IMR-90 (cell line): ENCODE data around the gene NDST3. TPM values are rescaled to one million over a fixed set of nuclear protein-coding genes. Genes with fewer than 3 reads are reported as not detected.

ENCODE experiments used
- ATAC-seq: fragments of 200-7000 bp; cut with Tn5 transposase; 2 replicates; pipeline ENCODE4 v1.9.1; 2020; ENCODE audit warnings: low read depth, mild to moderate bottlenecking, moderate library complexity
- BruUV-seq: library from RNA; stranded (reverse); fragments of 400-500 nt; replicated peaks from 2 replicates; lab custom pipeline; 2021; lab: Mats Ljungman, UMichigan
- CTCF ChIA-PET: fragments of 300-600 bp; formaldehyde crosslinking; extraction: SDS; loops from one replicate; lab custom pipeline; 2021; ENCODE audit warnings: antibody characterized with exemption; lab: Yijun Ruan, JAX
- POLR2A ChIA-PET: fragments of 300-600 bp; sonication (Branson Sonifier 250); formaldehyde crosslinking; loops from one replicate; lab custom pipeline; 2022; ENCODE audit warnings: antibody characterized with exemption; ENCODE audit not compliant: unreplicated experiment; lab: Charles Lee
- DNase-seq: peaks from one replicate; pipeline ENCODE4 v3.0.0; 2013
- H2AFZ ChIP-seq: replicated peaks from 2 replicates; pipeline ENCODE3; 2013; ENCODE audit warnings: low read length, mild to moderate bottlenecking; ENCODE audit not compliant: poor library complexity
- H2AK5ac ChIP-seq: 2 replicates; pipeline ENCODE4 v1.6.1; 2013; ENCODE audit warnings: low read depth, low read length, inconsistent platforms
- H2AK9ac ChIP-seq: replicated peaks from 2 replicates; pipeline ENCODE3; 2013; ENCODE audit warnings: mild to moderate bottlenecking, low read depth, low read length, moderate library complexity; ENCODE audit not compliant: poor library complexity
- H2BK120ac ChIP-seq: 2 replicates; pipeline ENCODE4 v1.6.1; 2013; ENCODE audit warnings: low read depth, low read length, inconsistent platforms
- H2BK15ac ChIP-seq: 3 replicates; pipeline ENCODE4 v1.6.1; 2013; ENCODE audit warnings: low read depth, low read length, inconsistent platforms
- H2BK20ac ChIP-seq: 2 replicates; pipeline ENCODE4 v1.6.1; 2013; ENCODE audit warnings: low read depth, mild to moderate bottlenecking, inconsistent platforms, low read length, moderate library complexity
- H2BK5ac ChIP-seq: 2 replicates; pipeline ENCODE4 v1.6.1; 2013; ENCODE audit warnings: mild to moderate bottlenecking, low read depth, low read length, inconsistent platforms; ENCODE audit not compliant: poor library complexity, severe bottlenecking
- H3K14ac ChIP-seq: replicated peaks from 2 replicates; pipeline ENCODE4 v1.6.1; 2013; ENCODE audit warnings: low read depth, low read length, inconsistent platforms
- H3K18ac ChIP-seq: 2 replicates; pipeline ENCODE4 v1.6.1; 2013; ENCODE audit warnings: low read depth, low read length, control low read depth
- H3K23ac ChIP-seq: 2 replicates; pipeline ENCODE4 v1.6.1; 2013; ENCODE audit warnings: low read depth, low read length, inconsistent platforms
- H3K27ac ChIP-seq: 2 replicates; pipeline ENCODE4 v1.5.1; 2013; ENCODE audit warnings: mild to moderate bottlenecking, control low read depth, low read length; ENCODE audit not compliant: insufficient read depth
- H3K27me3 ChIP-seq: 2 replicates; pipeline ENCODE4 v1.6.1; 2013; ENCODE audit warnings: low read length; ENCODE audit not compliant: control insufficient read depth, insufficient read depth
- H3K36me3 ChIP-seq: 2 replicates; pipeline ENCODE4 v1.6.1; 2013; ENCODE audit warnings: low read length, mixed read lengths; ENCODE audit not compliant: control insufficient read depth, insufficient read depth
- H3K4ac ChIP-seq: 2 replicates; pipeline ENCODE4 v1.6.1; 2013; ENCODE audit warnings: low read depth, low read length, inconsistent platforms
- H3K4me1 ChIP-seq: 2 replicates; pipeline ENCODE4 v1.6.1; 2013; ENCODE audit warnings: low read length, mixed read lengths; ENCODE audit not compliant: control insufficient read depth, insufficient read depth
- H3K4me2 ChIP-seq: 2 replicates; pipeline ENCODE4 v1.6.1; 2013; ENCODE audit warnings: low read depth, mild to moderate bottlenecking, control low read depth, low read length, moderate library complexity
- H3K4me3 ChIP-seq: 2 replicates; pipeline ENCODE4 v1.5.1; 2013; ENCODE audit warnings: low read depth, mild to moderate bottlenecking, control low read depth, low read length, moderate library complexity; ENCODE audit not compliant: insufficient read depth
- H3K56ac ChIP-seq: 2 replicates; pipeline ENCODE4 v1.6.1; 2013; ENCODE audit warnings: low read length, inconsistent platforms; ENCODE audit not compliant: insufficient read depth; ENCODE audit errors: extremely low read depth
- H3K79me1 ChIP-seq, 2 experiments: 2 replicates each; pipeline ENCODE4 v1.6.1; 2013; ENCODE audit warnings: low read length in 2 of 2, inconsistent platforms in 1 of 2, low read depth in 1 of 2
- H3K9ac ChIP-seq: 2 replicates; pipeline ENCODE4 v1.6.1; 2013; ENCODE audit warnings: low read depth, low read length, control low read depth
- H3K9me1 ChIP-seq: 2 replicates; pipeline ENCODE4 v1.6.1; 2013; ENCODE audit warnings: low read length, inconsistent platforms; ENCODE audit not compliant: insufficient read depth
- H3K9me3 ChIP-seq: 2 replicates; pipeline ENCODE4 v1.6.1; 2013; ENCODE audit warnings: low read length; ENCODE audit not compliant: control insufficient read depth, insufficient read depth
- H4K20me1 ChIP-seq: 2 replicates; pipeline ENCODE4 v1.6.1; 2013; ENCODE audit warnings: low read length, inconsistent platforms; ENCODE audit not compliant: insufficient read depth
- H4K5ac ChIP-seq: 2 replicates; pipeline ENCODE4 v1.6.1; 2013; ENCODE audit warnings: mild to moderate bottlenecking, low read depth, low read length, control low read depth
- H4K8ac ChIP-seq, 2 experiments: 2 replicates each; pipeline ENCODE4 v1.6.1; 2013; ENCODE audit warnings: low read depth in 2 of 2, low read length in 2 of 2, control low read depth in 1 of 2, inconsistent platforms in 1 of 2
- H4K91ac ChIP-seq: 2 replicates; pipeline ENCODE4 v1.6.1; 2013; ENCODE audit warnings: low read depth, low read length, inconsistent platforms; ENCODE audit not compliant: insufficient read depth
- BHLHE40 ChIP-seq: fragments of 150-350 bp; IDR thresholded peaks from 2 replicates; pipeline ENCODE4 v1.6.1; 2016; ENCODE audit warnings: mild to moderate bottlenecking, low read depth, low read length
- FOS ChIP-seq: fragments of 150-350 bp; IDR thresholded peaks from 2 replicates; pipeline ENCODE4 v1.6.1; 2016; ENCODE audit warnings: low read depth, low read length
- MAFK ChIP-seq: IDR thresholded peaks from 2 replicates; pipeline ENCODE4 v1.6.1; 2012; ENCODE audit warnings: low read depth, low read length, improper control_type of control experiment
- MAZ ChIP-seq: IDR thresholded peaks from 2 replicates; pipeline ENCODE4 v1.6.1; 2012; ENCODE audit warnings: low read depth, mild to moderate bottlenecking, low read length, improper control_type of control experiment, moderate library complexity, borderline replicate concordance
- MXI1 ChIP-seq: IDR thresholded peaks from 2 replicates; pipeline ENCODE4 v1.6.1; 2012; ENCODE audit warnings: low read depth, mild to moderate bottlenecking, low read length, moderate library complexity, borderline replicate concordance
- NFE2L2 ChIP-seq: fragments of 150-350 bp; IDR thresholded peaks from 2 replicates; pipeline ENCODE4 v1.6.1; 2016; ENCODE audit warnings: low read depth, mild to moderate bottlenecking, low read length
- POLR2A ChIP-seq: IDR thresholded peaks from 2 replicates; pipeline ENCODE4 v1.6.1; 2012; ENCODE audit warnings: mild to moderate bottlenecking, low read depth, low read length
- RAD21 ChIP-seq: IDR thresholded peaks from 2 replicates; pipeline ENCODE4 v1.6.1; 2012; ENCODE audit warnings: low read length, improper control_type of control experiment
- WGBS, 2 experiments: methylation state at CpG; one replicate each; pipeline versions ENCODE4 v1.1.5 to v1.1.7; 2013; ENCODE audit warnings: missing lambda C conversion rate in 2 of 2; ENCODE audit not compliant: insufficient read length in 1 of 2; ENCODE audit errors: extremely low coverage in 2 of 2; 5-methylcytosine and 5-hydroxymethylcytosine counted together
- dilution Hi-C: fragments of 300-500 bp; cut with HindIII; formaldehyde crosslinking; loops from one replicate; pipeline ENCODE4 v1.14.3; 2018; ENCODE audit warnings: low sequenced_read_pairs; ENCODE audit not compliant: unreplicated experiment
- in situ Hi-C: fragments of 300-500 bp; cut with MboI; formaldehyde crosslinking; loops from 3 replicates; pipeline ENCODE4 v1.14.3; 2019; ENCODE audit warnings: low sequenced_read_pairs, inconsistent platforms, mixed read lengths
- intact Hi-C: fragments of 100-400 bp; cut with micrococcal nuclease; formaldehyde crosslinking; loops from 2 replicates; pipeline ENCODE4 v1.10.0; 2022
- polyA plus RNA-seq, 3 experiments: library from polyadenylated mRNA; depleted of rRNA; stranded (reverse); fragments of >200 nt; gene quantifications; 2 replicates each; pipeline ENCODE4 v1.2.3, GENCODE V29; 2012; ENCODE audit warnings: low replicate concordance in 1 of 3
- total RNA-seq: library from RNA; depleted of rRNA; stranded (reverse); fragments of >200 nt; gene quantifications from 2 replicates; pipeline ENCODE4 v1.2.3, GENCODE V29; 2012
- TF ChIP-seq, protein P1 (sequence below): fragments of 150-350 bp; IDR thresholded peaks from 2 replicates; pipeline ENCODE4 v1.6.1; 2017; ENCODE audit warnings: mild to moderate bottlenecking, antibody characterized with exemption, low read length, low read depth
- TF ChIP-seq, protein P2 (sequence below): conservative IDR thresholded peaks from 2 replicates; pipeline ENCODE4 v1.5.1; 2012; ENCODE audit warnings: mild to moderate bottlenecking, low read depth, low read length, improper control_type of control experiment

Gene NDST3
- total and polyA plus RNA-seq, 2 of the 4 experiments (the other 2 are of a cell fraction), result 0.10 to 0.18 TPM

- Histone ChIP-seq H3K79me1 (no peaks in the 10 kb centered on the region), H3K4ac (no peak overlapping the region), H2BK5ac (no peak overlapping the region), H3K27ac (no peak overlapping the region), H2BK20ac (no peak overlapping the region), H2AFZ (no peak overlapping the region), H3K18ac (no peak overlapping the region), H2AK9ac (no peak overlapping the region), H3K9me1 (no peaks in the 10 kb centered on the region), H3K9me3 (no peaks in the 10 kb centered on the region), H3K4me3 (no peak overlapping the region), H3K36me3 (no peaks in the 10 kb centered on the region), H3K14ac (no peak overlapping the region), H2BK15ac (no peak overlapping the region), H3K23ac (no peak overlapping the region), H2AK5ac (no peak overlapping the region), H3K4me1 (no peaks in the 10 kb centered on the region), H4K5ac (no peak overlapping the region), H3K9ac (no peak overlapping the region), H4K8ac (no peak overlapping the region), H3K56ac (no peak overlapping the region), H4K20me1 (no peaks in the 10 kb centered on the region), H2BK120ac (no peak overlapping the region), H3K27me3 (no peaks in the 10 kb centered on the region), H3K4me2 (no peak overlapping the region), H4K91ac (no peak overlapping the region)
- no peak for DNase-seq
- no TSS peak for BruUV-seq
- ChIA-PET POLR2A (no interaction called here), CTCF (no interaction called here)
- in situ Hi-C loops (loop anchor here (25.0 kb wide), 1 partner anchor 897 kb away; no protein-coding TSS in a partner anchor), intact Hi-C loops (no loop called here), dilution Hi-C loops (no loop called here)
- ATAC-seq, result no peak
- TF ChIP-seq BHLHE40 (no peak), MAZ (no peak), NFE2L2 (no peak), POLR2A (no peak), MXI1 (no peak), MAFK (no peak), RAD21 (no peak), FOS (no peak)
- TF ChIP-seq, protein P1, sequence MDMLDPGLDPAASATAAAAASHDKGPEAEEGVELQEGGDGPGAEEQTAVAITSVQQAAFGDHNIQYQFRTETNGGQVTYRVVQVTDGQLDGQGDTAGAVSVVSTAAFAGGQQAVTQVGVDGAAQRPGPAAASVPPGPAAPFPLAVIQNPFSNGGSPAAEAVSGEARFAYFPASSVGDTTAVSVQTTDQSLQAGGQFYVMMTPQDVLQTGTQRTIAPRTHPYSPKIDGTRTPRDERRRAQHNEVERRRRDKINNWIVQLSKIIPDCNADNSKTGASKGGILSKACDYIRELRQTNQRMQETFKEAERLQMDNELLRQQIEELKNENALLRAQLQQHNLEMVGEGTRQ, result no peak
- TF ChIP-seq, protein P2, sequence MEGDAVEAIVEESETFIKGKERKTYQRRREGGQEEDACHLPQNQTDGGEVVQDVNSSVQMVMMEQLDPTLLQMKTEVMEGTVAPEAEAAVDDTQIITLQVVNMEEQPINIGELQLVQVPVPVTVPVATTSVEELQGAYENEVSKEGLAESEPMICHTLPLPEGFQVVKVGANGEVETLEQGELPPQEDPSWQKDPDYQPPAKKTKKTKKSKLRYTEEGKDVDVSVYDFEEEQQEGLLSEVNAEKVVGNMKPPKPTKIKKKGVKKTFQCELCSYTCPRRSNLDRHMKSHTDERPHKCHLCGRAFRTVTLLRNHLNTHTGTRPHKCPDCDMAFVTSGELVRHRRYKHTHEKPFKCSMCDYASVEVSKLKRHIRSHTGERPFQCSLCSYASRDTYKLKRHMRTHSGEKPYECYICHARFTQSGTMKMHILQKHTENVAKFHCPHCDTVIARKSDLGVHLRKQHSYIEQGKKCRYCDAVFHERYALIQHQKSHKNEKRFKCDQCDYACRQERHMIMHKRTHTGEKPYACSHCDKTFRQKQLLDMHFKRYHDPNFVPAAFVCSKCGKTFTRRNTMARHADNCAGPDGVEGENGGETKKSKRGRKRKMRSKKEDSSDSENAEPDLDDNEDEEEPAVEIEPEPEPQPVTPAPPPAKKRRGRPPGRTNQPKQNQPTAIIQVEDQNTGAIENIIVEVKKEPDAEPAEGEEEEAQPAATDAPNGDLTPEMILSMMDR, result no peak
- 78% methylated on average over 1 of the region's 3 CpGs; no CpG with 5 or more reads in 1 of the 2 experiments for WGBS, 2 experiments
These were observed 224.8 kb downstream of the NDST3 start for GRCh38 chr4:118259111-118259510.
